ENCODE measurements around the gene FAM240B. TPM values are rescaled to one million over a fixed set of nuclear protein-coding genes. Genes with fewer than 3 reads are reported as not detected.

The FAM240B gene
- total RNA-seq, 1 donor from 2014 or later = not detected

DNA sequence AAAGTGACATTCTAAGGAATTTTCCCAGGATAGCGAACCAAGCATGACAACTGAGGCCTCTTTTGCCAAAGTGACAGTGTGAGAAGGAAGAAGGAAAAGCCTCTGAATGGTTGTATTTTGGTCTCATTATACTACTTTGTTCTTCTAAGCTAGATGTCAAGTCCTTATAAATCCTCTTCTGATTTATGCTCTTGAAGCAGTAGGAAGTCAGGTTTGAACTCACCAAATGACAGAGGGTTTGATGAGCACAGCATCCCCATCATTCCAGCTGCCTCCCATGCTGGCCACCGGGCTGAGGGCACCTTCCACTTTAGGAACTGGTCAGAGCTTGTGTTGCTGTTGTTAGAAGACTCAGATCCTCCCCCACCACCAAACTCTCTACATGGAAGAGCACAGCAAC, 44.1 kb downstream of the FAM240B start:
- Histone ChIP-seq H3K4me1 (ENCODE audit: control insufficient read depth in 3 of 3, insufficient read depth in 3 of 3, low read length in 3 of 3) (peaks cover 0 to 5% (median 3%) of the 10 kb centered on the region in 3 donors), H3K9ac (ENCODE audit: low read depth in 1 of 3, low read length in 3 of 3) (no peak overlapping the region), H3K4me3 (ENCODE audit: low read length in 3 of 3) (no peak overlapping the region), H3K27me3 (ENCODE audit: control insufficient read depth in 3 of 3, insufficient read depth in 3 of 3, low read length in 3 of 3) (peaks cover 0 to 3% (median 0%) of the 10 kb centered on the region in 3 donors), H3K36me3 (ENCODE audit: control insufficient read depth in 3 of 3, insufficient read depth in 3 of 3, low read length in 3 of 3) (no peaks in the 10 kb centered on the region), H3K27ac (ENCODE audit: low read depth, low read length) (no peak overlapping the region), H3K9me3 (ENCODE audit: control insufficient read depth in 3 of 3, low read length in 3 of 3) (no peaks in the 10 kb centered on the region)

DNA sequence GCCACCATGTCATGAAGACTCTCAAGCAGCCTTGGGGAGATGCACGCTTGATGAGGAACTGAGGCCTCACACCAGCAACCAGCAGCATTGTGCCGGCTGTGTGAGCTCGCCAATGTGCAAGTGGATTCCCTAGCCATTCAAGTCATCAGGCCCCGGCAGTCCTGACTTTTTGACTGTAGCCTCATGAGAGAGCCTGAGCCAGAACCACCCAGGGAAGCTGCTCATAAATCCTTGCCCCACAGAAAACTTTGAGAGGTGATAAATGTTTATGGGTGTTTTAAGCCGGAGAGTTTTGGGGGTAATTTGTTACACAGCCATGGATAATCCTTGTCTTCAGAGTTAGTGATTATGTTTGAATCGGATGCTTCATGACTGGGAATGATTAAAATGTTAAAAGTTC, 44.7 kb downstream of the FAM240B start:
- Histone ChIP-seq H3K4me3 (ENCODE audit: low read length in 3 of 3) (no peak overlapping the region), H3K36me3 (ENCODE audit: control insufficient read depth in 3 of 3, insufficient read depth in 3 of 3, low read length in 3 of 3) (no peaks in the 10 kb centered on the region), H3K4me1 (ENCODE audit: control insufficient read depth in 3 of 3, insufficient read depth in 3 of 3, low read length in 3 of 3) (peaks cover 0 to 5% (median 3%) of the 10 kb centered on the region in 3 donors), H3K9ac (ENCODE audit: low read depth in 1 of 3, low read length in 3 of 3) (no peak overlapping the region), H3K9me3 (ENCODE audit: control insufficient read depth in 3 of 3, low read length in 3 of 3) (no peaks in the 10 kb centered on the region), H3K27ac (ENCODE audit: low read depth, low read length) (no peak overlapping the region), H3K27me3 (ENCODE audit: control insufficient read depth in 3 of 3, insufficient read depth in 3 of 3, low read length in 3 of 3) (peaks cover 0 to 3% (median 0%) of the 10 kb centered on the region in 3 donors)

GRCh38 chr9:38673399-38674193, 46.3 kb downstream of the FAM240B start:
- Histone ChIP-seq H3K9me3 (ENCODE audit: control insufficient read depth in 3 of 3, low read length in 3 of 3) (no peaks in the 10 kb centered on the region), H3K36me3 (ENCODE audit: control insufficient read depth in 3 of 3, insufficient read depth in 3 of 3, low read length in 3 of 3) (no peaks in the 10 kb centered on the region)

DNA sequence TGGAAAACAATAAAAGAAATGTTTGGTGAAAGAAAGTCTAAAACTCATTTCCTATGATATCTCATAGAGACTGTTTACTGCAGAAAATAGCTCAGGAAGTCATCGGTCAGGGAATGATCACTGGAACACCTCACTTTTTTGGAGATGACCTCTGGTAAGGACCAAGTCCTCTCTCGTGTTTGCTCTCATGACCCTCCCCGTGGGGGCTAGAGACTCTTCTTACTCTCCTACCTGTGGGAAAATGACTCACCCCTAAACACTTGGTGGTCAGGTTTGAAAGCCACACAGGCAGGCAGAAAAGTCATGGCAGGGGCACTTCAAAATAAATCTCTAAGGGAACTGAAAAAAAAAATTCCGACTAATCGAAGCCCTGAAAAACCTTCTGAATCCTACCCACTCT, 48.2 kb downstream of the FAM240B start:
- Histone ChIP-seq H3K9ac (ENCODE audit: low read depth in 1 of 3, low read length in 3 of 3) (no peak overlapping the region), H3K36me3 (ENCODE audit: control insufficient read depth in 3 of 3, insufficient read depth in 3 of 3, low read length in 3 of 3) (no peaks in the 10 kb centered on the region), H3K27me3 (ENCODE audit: control insufficient read depth in 3 of 3, insufficient read depth in 3 of 3, low read length in 3 of 3) (peaks cover 0 to 3% (median 0%) of the 10 kb centered on the region in 3 donors), H3K27ac (ENCODE audit: low read depth, low read length) (no peak overlapping the region), H3K9me3 (ENCODE audit: control insufficient read depth in 3 of 3, low read length in 3 of 3) (no peaks in the 10 kb centered on the region), H3K4me1 (ENCODE audit: control insufficient read depth in 3 of 3, insufficient read depth in 3 of 3, low read length in 3 of 3) (peaks cover 0 to 5% (median 3%) of the 10 kb centered on the region in 3 donors), H3K4me3 (ENCODE audit: low read length in 3 of 3) (no peak overlapping the region)

More at GRCh38 chr9:38673399-38674193, 46.3 kb downstream of the FAM240B start:
- peaks cover 0 to 5% (median 3%) of the 10 kb centered on the region in 3 donors for H3K4me1 ChIP-seq (ENCODE audit: control insufficient read depth in 3 of 3, insufficient read depth in 3 of 3, low read length in 3 of 3)
- H3K4me3 ChIP-seq (ENCODE audit: low read length in 3 of 3) = no peak overlapping the region
- H3K27me3 ChIP-seq (ENCODE audit: control insufficient read depth in 3 of 3, insufficient read depth in 3 of 3, low read length in 3 of 3) = peaks cover 0 to 3% (median 0%) of the 10 kb centered on the region in 3 donors
- H3K9ac ChIP-seq (ENCODE audit: low read depth in 1 of 3, low read length in 3 of 3) = no peak overlapping the region
- no peak overlapping the region for H3K27ac ChIP-seq (ENCODE audit: low read depth, low read length)

- Histone ChIP-seq H3K9me3 (ENCODE audit: control insufficient read depth in 3 of 3, low read length in 3 of 3) (no peaks in the 10 kb centered on the region), H3K4me1 (ENCODE audit: control insufficient read depth in 3 of 3, insufficient read depth in 3 of 3, low read length in 3 of 3) (peaks cover 0 to 5% (median 3%) of the 10 kb centered on the region in 3 donors), H3K27me3 (ENCODE audit: control insufficient read depth in 3 of 3, insufficient read depth in 3 of 3, low read length in 3 of 3) (peaks cover 0 to 3% (median 0%) of the 10 kb centered on the region in 3 donors), H3K36me3 (ENCODE audit: control insufficient read depth in 3 of 3, insufficient read depth in 3 of 3, low read length in 3 of 3) (no peaks in the 10 kb centered on the region), H3K27ac (ENCODE audit: low read depth, low read length) (no peak overlapping the region), H3K9ac (ENCODE audit: low read depth in 1 of 3, low read length in 3 of 3) (no peak overlapping the region), H3K4me3 (ENCODE audit: low read length in 3 of 3) (no peak overlapping the region)
These were observed 48.6 kb downstream of the FAM240B start for GRCh38 chr9:38671372-38671731.

GRCh38 chr9:38670542-38671371, 49.2 kb downstream of the FAM240B start:
- H3K36me3 ChIP-seq (ENCODE audit: control insufficient read depth in 3 of 3, insufficient read depth in 3 of 3, low read length in 3 of 3) = no peaks in the 10 kb centered on the region
- H3K9ac ChIP-seq (ENCODE audit: low read depth in 1 of 3, low read length in 3 of 3) = no peak overlapping the region
- H3K27ac ChIP-seq (ENCODE audit: low read depth, low read length) = no peak overlapping the region
- H3K9me3 ChIP-seq (ENCODE audit: control insufficient read depth in 3 of 3, low read length in 3 of 3) = no peaks in the 10 kb centered on the region
- no peak overlapping the region for H3K4me3 ChIP-seq (ENCODE audit: low read length in 3 of 3)
- H3K27me3 ChIP-seq (ENCODE audit: control insufficient read depth in 3 of 3, insufficient read depth in 3 of 3, low read length in 3 of 3) = peaks cover 0 to 3% (median 0%) of the 10 kb centered on the region in 3 donors
- peaks cover 0 to 5% (median 3%) of the 10 kb centered on the region in 3 donors for H3K4me1 ChIP-seq (ENCODE audit: control insufficient read depth in 3 of 3, insufficient read depth in 3 of 3, low read length in 3 of 3)

- no peaks in the 10 kb centered on the region for H3K9me3 ChIP-seq (ENCODE audit: control insufficient read depth in 3 of 3, low read length in 3 of 3)
- no peaks in the 10 kb centered on the region for H3K27me3 ChIP-seq (ENCODE audit: control insufficient read depth in 3 of 3, insufficient read depth in 3 of 3, low read length in 3 of 3)
- no peak overlapping the region for H3K4me3 ChIP-seq (ENCODE audit: low read length in 3 of 3)
- no peak overlapping the region for H3K9ac ChIP-seq (ENCODE audit: low read depth in 1 of 3, low read length in 3 of 3)
- no peaks in the 10 kb centered on the region for H3K36me3 ChIP-seq (ENCODE audit: control insufficient read depth in 3 of 3, insufficient read depth in 3 of 3, low read length in 3 of 3)
- H3K4me1 ChIP-seq (ENCODE audit: control insufficient read depth in 3 of 3, insufficient read depth in 3 of 3, low read length in 3 of 3) = peaks cover 0 to 5% (median 3%) of the 10 kb centered on the region in 3 donors
- no peak overlapping the region for H3K27ac ChIP-seq (ENCODE audit: low read depth, low read length)
These were observed 51.0 kb downstream of the FAM240B start for GRCh38 chr9:38668791-38669466.

GRCh38 chr9:38662763-38663593, 57.0 kb downstream of the FAM240B start:
- no peaks in the 10 kb centered on the region for H3K4me1 ChIP-seq (ENCODE audit: control insufficient read depth in 3 of 3, insufficient read depth in 3 of 3, low read length in 3 of 3)

DNA sequence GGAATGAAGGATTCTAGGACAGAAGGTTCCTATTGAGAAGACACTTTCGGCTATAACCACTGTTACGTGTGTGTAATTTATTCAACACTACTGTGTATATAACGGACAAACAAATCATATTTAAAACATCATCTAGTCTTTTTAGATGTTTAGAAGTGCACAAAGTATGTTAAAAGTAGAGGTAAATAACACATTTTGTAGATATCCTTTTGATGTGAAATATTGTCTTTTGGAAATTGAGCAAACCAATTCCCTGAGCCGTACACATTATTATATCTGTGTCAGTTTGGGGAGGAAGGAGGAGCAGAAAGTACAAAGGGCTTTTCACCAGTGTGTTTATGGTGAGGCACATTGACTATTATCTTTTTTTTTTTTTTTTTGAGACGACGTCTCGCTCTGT, 60.4 kb downstream of the FAM240B start:
- H3K27ac ChIP-seq (ENCODE audit: low read depth, low read length) = no peak overlapping the region
- peaks cover 0 to 3% (median 0%) of the 10 kb centered on the region in 3 donors for H3K27me3 ChIP-seq (ENCODE audit: control insufficient read depth in 3 of 3, insufficient read depth in 3 of 3, low read length in 3 of 3)
- H3K9ac ChIP-seq (ENCODE audit: low read depth in 1 of 3, low read length in 3 of 3) = no peak overlapping the region
- H3K36me3 ChIP-seq (ENCODE audit: control insufficient read depth in 3 of 3, insufficient read depth in 3 of 3, low read length in 3 of 3) = no peaks in the 10 kb centered on the region
- no peaks in the 10 kb centered on the region for H3K9me3 ChIP-seq (ENCODE audit: control insufficient read depth in 3 of 3, low read length in 3 of 3)
- H3K4me1 ChIP-seq (ENCODE audit: control insufficient read depth in 3 of 3, insufficient read depth in 3 of 3, low read length in 3 of 3) = no peaks in the 10 kb centered on the region
- no peak overlapping the region for H3K4me3 ChIP-seq (ENCODE audit: low read length in 3 of 3)

More at GRCh38 chr9:38662763-38663593, 57.0 kb downstream of the FAM240B start:
- Histone ChIP-seq H3K9ac (ENCODE audit: low read depth in 1 of 3, low read length in 3 of 3) (no peak overlapping the region), H3K27ac (ENCODE audit: low read depth, low read length) (no peak overlapping the region), H3K4me3 (ENCODE audit: low read length in 3 of 3) (no peak overlapping the region), H3K27me3 (ENCODE audit: control insufficient read depth in 3 of 3, insufficient read depth in 3 of 3, low read length in 3 of 3) (no peaks in the 10 kb centered on the region), H3K36me3 (ENCODE audit: control insufficient read depth in 3 of 3, insufficient read depth in 3 of 3, low read length in 3 of 3) (no peaks in the 10 kb centered on the region), H3K9me3 (ENCODE audit: control insufficient read depth in 3 of 3, low read length in 3 of 3) (no peaks in the 10 kb centered on the region)

Data from skeletal muscle tissue (tissue), 4 donors.